DMS153 treated with DMSO at 0.1 percent for 48 hours (cell line): Measurements from ENCODE around the gene NEUROG3.
"Not testable (repeated sequence)": the region's sequence is repeated elsewhere in the genome, so short reads cannot be mapped to it uniquely, and the experiment has no call there.

ENCODE experiments used
- DNase-seq: peaks from one replicate; lab custom pipeline; 2025; ENCODE audit not compliant: unreplicated experiment; lab: John Stamatoyannopoulos, UW

The NEUROG3 gene

GRCh38 chr10:69572159-69573055, 815 bp downstream of the NEUROG3 start:
- DNase-seq = no peak

- DNase-seq = no peak
These were observed 1.5 kb downstream of the NEUROG3 start for GRCh38 chr10:69571618-69572158.

- DNase-seq = no peak
These were observed 3.0 kb downstream of the NEUROG3 start for GRCh38 chr10:69570050-69570816.

- no peak for DNase-seq
These were observed 3.8 kb downstream of the NEUROG3 start for GRCh38 chr10:69569396-69569934.

GRCh38 chr10:69568472-69569395, 4.5 kb downstream of the NEUROG3 start:
- no peak for DNase-seq

- no peak for DNase-seq
These were observed 5.3 kb downstream of the NEUROG3 start for GRCh38 chr10:69567920-69568319.

GRCh38 chr10:69562731-69563254, 10.4 kb downstream of the NEUROG3 start:
- no peak for DNase-seq

- no peak for DNase-seq
These were observed 13.7 kb downstream of the NEUROG3 start for GRCh38 chr10:69559525-69559924.

GRCh38 chr10:69558559-69558958, 14.7 kb downstream of the NEUROG3 start:
- DNase-seq = no peak

- no peak for DNase-seq
These were observed 18.6 kb downstream of the NEUROG3 start for GRCh38 chr10:69554611-69555010.

GRCh38 chr10:69553328-69553727, 19.9 kb downstream of the NEUROG3 start:
- DNase-seq = no peak

- DNase-seq = no peak
These were observed 21.0 kb downstream of the NEUROG3 start for GRCh38 chr10:69552268-69552667.

GRCh38 chr10:69549959-69550358, 23.3 kb downstream of the NEUROG3 start:
- no peak for DNase-seq

- DNase-seq = no peak
These were observed 31.8 kb downstream of the NEUROG3 start for GRCh38 chr10:69541463-69541862.

- DNase-seq = no peak
These were observed 34.8 kb downstream of the NEUROG3 start for GRCh38 chr10:69538461-69538860.

- DNase-seq = no peak
These were observed 35.8 kb downstream of the NEUROG3 start for GRCh38 chr10:69537449-69537848.

GRCh38 chr10:69536521-69536920, 36.7 kb downstream of the NEUROG3 start:
- DNase-seq = not testable (repeated sequence)

- DNase-seq = no peak
These were observed 39.6 kb downstream of the NEUROG3 start for GRCh38 chr10:69533658-69534057.

- no peak for DNase-seq
These were observed 45.3 kb downstream of the NEUROG3 start for GRCh38 chr10:69527961-69528360.
